ENCODE measurements around the gene PCGF3. TPM values are rescaled to one million over a fixed set of nuclear protein-coding genes. Genes with fewer than 3 reads are reported as not detected.

Gene PCGF3
- total RNA-seq, 1 donor from 2014 or later: 55.4 TPM

GRCh38 chr4:808860-809570 lies 103.4 kb downstream of the PCGF3 start:
- H3K4me3 Mint-ChIP-seq (ENCODE audit: unreplicated experiment): no peak overlapping the region
- peaks cover 6% of the 10 kb centered on the region for H3K9me3 Mint-ChIP-seq (ENCODE audit: low read depth)
- TF ChIP-seq, protein P1, sequence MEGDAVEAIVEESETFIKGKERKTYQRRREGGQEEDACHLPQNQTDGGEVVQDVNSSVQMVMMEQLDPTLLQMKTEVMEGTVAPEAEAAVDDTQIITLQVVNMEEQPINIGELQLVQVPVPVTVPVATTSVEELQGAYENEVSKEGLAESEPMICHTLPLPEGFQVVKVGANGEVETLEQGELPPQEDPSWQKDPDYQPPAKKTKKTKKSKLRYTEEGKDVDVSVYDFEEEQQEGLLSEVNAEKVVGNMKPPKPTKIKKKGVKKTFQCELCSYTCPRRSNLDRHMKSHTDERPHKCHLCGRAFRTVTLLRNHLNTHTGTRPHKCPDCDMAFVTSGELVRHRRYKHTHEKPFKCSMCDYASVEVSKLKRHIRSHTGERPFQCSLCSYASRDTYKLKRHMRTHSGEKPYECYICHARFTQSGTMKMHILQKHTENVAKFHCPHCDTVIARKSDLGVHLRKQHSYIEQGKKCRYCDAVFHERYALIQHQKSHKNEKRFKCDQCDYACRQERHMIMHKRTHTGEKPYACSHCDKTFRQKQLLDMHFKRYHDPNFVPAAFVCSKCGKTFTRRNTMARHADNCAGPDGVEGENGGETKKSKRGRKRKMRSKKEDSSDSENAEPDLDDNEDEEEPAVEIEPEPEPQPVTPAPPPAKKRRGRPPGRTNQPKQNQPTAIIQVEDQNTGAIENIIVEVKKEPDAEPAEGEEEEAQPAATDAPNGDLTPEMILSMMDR (IDR thresholded peaks at IDR 0.05): no peak
- H3K36me3 Mint-ChIP-seq (ENCODE audit: low read depth): peaks cover 2% of the 10 kb centered on the region
- peaks cover 38% of the 10 kb centered on the region for H3K27me3 Mint-ChIP-seq (ENCODE audit: low read depth)
- H3K27ac Mint-ChIP-seq (ENCODE audit: unreplicated experiment): no peak overlapping the region
- H3K4me1 Mint-ChIP-seq (ENCODE audit: low read depth): no peaks in the 10 kb centered on the region
- DNase-seq (ENCODE audit: low spot score): peak; percentile 59

GRCh38 chr4:813900-814299 lies 108.3 kb downstream of the PCGF3 start:
- H3K27ac Mint-ChIP-seq (ENCODE audit: unreplicated experiment): no peak overlapping the region
- no peaks in the 10 kb centered on the region for H3K36me3 Mint-ChIP-seq (ENCODE audit: low read depth)
- DNase-seq (ENCODE audit: low spot score): peak; percentile 59
- TF ChIP-seq, protein P1 (IDR thresholded peaks at IDR 0.05): no peak
- no peak overlapping the region for H3K4me3 Mint-ChIP-seq (ENCODE audit: unreplicated experiment)
- H3K4me1 Mint-ChIP-seq (ENCODE audit: low read depth): no peaks in the 10 kb centered on the region
- H3K27me3 Mint-ChIP-seq (ENCODE audit: low read depth): peaks cover 50% of the 10 kb centered on the region
- H3K9me3 Mint-ChIP-seq (ENCODE audit: low read depth): no peaks in the 10 kb centered on the region

- Mint-ChIP-seq H3K27ac (ENCODE audit: unreplicated experiment) (no peak overlapping the region), H3K9me3 (ENCODE audit: low read depth) (no peaks in the 10 kb centered on the region), H3K4me1 (ENCODE audit: low read depth) (no peaks in the 10 kb centered on the region), H3K4me3 (ENCODE audit: unreplicated experiment) (no peak overlapping the region), H3K27me3 (ENCODE audit: low read depth) (peaks cover 54% of the 10 kb centered on the region), H3K36me3 (ENCODE audit: low read depth) (no peaks in the 10 kb centered on the region)
- DNase-seq (ENCODE audit: low spot score): peak; percentile 70
- TF ChIP-seq, protein P1 (IDR thresholded peaks at IDR 0.05): no peak
Measured at GRCh38 chr4:814312-814850, 108.7 kb downstream of the PCGF3 start.

GRCh38 chr4:815464-816146 lies 110.0 kb downstream of the PCGF3 start:
- Mint-ChIP-seq H3K4me1 (ENCODE audit: low read depth) (no peaks in the 10 kb centered on the region), H3K27me3 (ENCODE audit: low read depth) (peaks cover 56% of the 10 kb centered on the region), H3K9me3 (ENCODE audit: low read depth) (no peaks in the 10 kb centered on the region)

More at GRCh38 chr4:815464-816146, 110.0 kb downstream of the PCGF3 start:
- no peak overlapping the region for H3K4me3 Mint-ChIP-seq (ENCODE audit: unreplicated experiment)
- peak; percentile 35 for DNase-seq (ENCODE audit: low spot score)
- no peak overlapping the region for H3K27ac Mint-ChIP-seq (ENCODE audit: unreplicated experiment)
- H3K36me3 Mint-ChIP-seq (ENCODE audit: low read depth): no peaks in the 10 kb centered on the region
- TF ChIP-seq, protein P1 (IDR thresholded peaks at IDR 0.05): no peak

Measured in chondrocyte (in vitro differentiated cells).